Heart left ventricle (tissue), 16 donors: Measurements from ENCODE around the gene RFWD3. TPM values are rescaled to one million over a fixed set of nuclear protein-coding genes. Genes with fewer than 3 reads are reported as not detected.
"Not testable (repeated sequence)": the region's sequence is repeated elsewhere in the genome, so short reads cannot be mapped to it uniquely, and the experiment has no call there.

Source experiments
- ATAC-seq, 4 donors: fragments of 200-7000 bp; cut with Tn5 transposase; one replicate each; pipeline ENCODE4 v1.9.1; 2020 to 2022; ENCODE audit warnings: moderate library complexity in 4 of 4, mild to moderate bottlenecking in 3 of 4, moderate number of reproducible peaks in 1 of 4
- DNase-seq, 5 donors: peaks; one replicate each; pipeline ENCODE4 v3.0.0-alpha.2; 2020
- H3K27ac ChIP-seq, 12 donors: fragments of 200-600 bp; sonication (generic) in 4 of 12; one replicate each; pipeline versions ENCODE4 v1.5.0 to v1.8.0; 2016 to 2022; ENCODE audit warnings: mild to moderate bottlenecking in 2 of 12
- H3K27me3 ChIP-seq, 9 donors: fragments of 200-600 bp; sonication (generic) in 2 of 9; one replicate each; pipeline versions ENCODE4 v1.5.1 to v1.8.0; 2016 to 2022; ENCODE audit warnings: mild to moderate bottlenecking in 3 of 9
- H3K36me3 ChIP-seq, 9 donors: fragments of 200-600 bp; sonication (generic) in 2 of 9; one replicate each; pipeline versions ENCODE4 v1.5.0 to v1.8.0; 2018 to 2022; ENCODE audit warnings: mild to moderate bottlenecking in 2 of 9
- H3K4me1 ChIP-seq, 12 donors: fragments of 200-600 bp; sonication (generic) in 4 of 12; one replicate each; pipeline versions ENCODE4 v1.5.0 to v1.8.0; 2016 to 2022; ENCODE audit warnings: mild to moderate bottlenecking in 3 of 12
- H3K4me3 ChIP-seq, 12 donors: fragments of 200-600 bp; sonication (generic) in 4 of 12; one replicate each; pipeline versions ENCODE4 v1.5.0 to v1.8.0; 2017 to 2022; ENCODE audit warnings: mild to moderate bottlenecking in 9 of 12, moderate library complexity in 4 of 12
- H3K9me3 ChIP-seq, 12 donors: fragments of 200-600 bp; sonication (generic) in 4 of 12; one replicate each; pipeline versions ENCODE4 v1.5.0 to v1.8.0; 2016 to 2022; ENCODE audit warnings: mild to moderate bottlenecking in 1 of 12
- POLR2A ChIP-seq, 2 donors: fragments of 450-650 bp; IDR thresholded peaks; one replicate each; pipeline ENCODE4 v1.6.1; 2017; ENCODE audit warnings: antibody characterized with exemption in 2 of 2, mild to moderate bottlenecking in 2 of 2, moderate library complexity in 2 of 2
- WGBS, 4 donors: extraction: QIAGEN DNeasy Blood & Tissue Kit in 2 of 4; methylation state at CpG; one replicate each; pipeline versions ENCODE4 v1.1.5 to v1.1.7; 2013 to 2018; 5-methylcytosine and 5-hydroxymethylcytosine counted together
- intact Hi-C, 10 donors: fragments of 100-400 bp; cut with DNase I; formaldehyde crosslinking; loops; one replicate each; pipeline versions ENCODE4 v1.11.1 to v1.14.2; 2022
- polyA plus RNA-seq, 2 donors: library from polyadenylated mRNA; stranded (reverse); fragments of 200-250 nt; gene quantifications; one replicate each; pipeline ENCODE4 v1.2.3, GENCODE V29; 2013
- total RNA-seq, 9 donors: library from RNA; depleted of rRNA in 2 of 9; stranded (reverse); fragments of >200 nt in 2 of 9; fragmentation: NEBNext Ultra II Directional in 3 of 9; extraction: Animal tissue kit (Norgen Biotek cat#: 25700) in 3 of 9; gene quantifications; one replicate each; pipeline versions ENCODE4 v1.1.0 to v1.2.4, GENCODE V29; 2016 to 2023
- TF ChIP-seq, protein P1 (sequence below), 12 donors: fragments of 200-600 bp; sonication (generic) in 4 of 12; IDR thresholded peaks; one replicate each; pipeline versions ENCODE4 v1.5.0 to v1.8.0; 2018 to 2022; ENCODE audit warnings: antibody characterized with exemption in 12 of 12, mild to moderate bottlenecking in 5 of 12
- donor health status: ischemic (EF 13 %, LVEDD 7.1; RV severe dilation, severe dysfunction).
- donor health status: healthy with polysubstance abuse.
- donor health status: DM: no; HTN: yes; CAD: no.
- donor health status: DM: no; HTN: no; CAD: no.
- donor health status: ischemic (EF 25% LVEDD 6.9; RV normal size, moderate dysfunction).
- donor health status: ischemic (EF 25% LVEDD 5.7; RV mildly dilated, moderate dysfunction).
- donor health status: healthy.
- donor health status: DM: yes; HTN: yes; CAD: no.
- donor health status: ischemic (EF 35%, LVEDD 5.7; RV mildly dilated, moderate dysfunction).
- donor health status: nonischemic (EF 11% LVEDD 7.7; RV severe dilation, severe dysfunction).
- donor health status: DM: yes; HTN: yes; CAD: no.
- donor health status: PGD.
- donor health status: ischemic (EF 29% LVEDD 5.4; RV normal size, mild dysfunction).
- donor health status: nonischemic (EF 23%, LVEDD 6.1; RV moderate dilation, normal function).

RFWD3 gene
- total and polyA plus RNA-seq, 11 donors = 3.3 to 14.4 (median 5.1) TPM

GRCh38 chr16:74679983-74680382 lies 13.3 kb upstream of the RFWD3 start:
- H3K36me3 ChIP-seq = peaks cover 0 to 97% (median 42%) of the 10 kb centered on the region in 9 donors
- TF ChIP-seq POLR2A (IDR thresholded peaks at IDR 0.05) = no peak
- TF ChIP-seq, protein P1, sequence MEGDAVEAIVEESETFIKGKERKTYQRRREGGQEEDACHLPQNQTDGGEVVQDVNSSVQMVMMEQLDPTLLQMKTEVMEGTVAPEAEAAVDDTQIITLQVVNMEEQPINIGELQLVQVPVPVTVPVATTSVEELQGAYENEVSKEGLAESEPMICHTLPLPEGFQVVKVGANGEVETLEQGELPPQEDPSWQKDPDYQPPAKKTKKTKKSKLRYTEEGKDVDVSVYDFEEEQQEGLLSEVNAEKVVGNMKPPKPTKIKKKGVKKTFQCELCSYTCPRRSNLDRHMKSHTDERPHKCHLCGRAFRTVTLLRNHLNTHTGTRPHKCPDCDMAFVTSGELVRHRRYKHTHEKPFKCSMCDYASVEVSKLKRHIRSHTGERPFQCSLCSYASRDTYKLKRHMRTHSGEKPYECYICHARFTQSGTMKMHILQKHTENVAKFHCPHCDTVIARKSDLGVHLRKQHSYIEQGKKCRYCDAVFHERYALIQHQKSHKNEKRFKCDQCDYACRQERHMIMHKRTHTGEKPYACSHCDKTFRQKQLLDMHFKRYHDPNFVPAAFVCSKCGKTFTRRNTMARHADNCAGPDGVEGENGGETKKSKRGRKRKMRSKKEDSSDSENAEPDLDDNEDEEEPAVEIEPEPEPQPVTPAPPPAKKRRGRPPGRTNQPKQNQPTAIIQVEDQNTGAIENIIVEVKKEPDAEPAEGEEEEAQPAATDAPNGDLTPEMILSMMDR (IDR thresholded peaks at IDR 0.05) = no peak
- no peak overlapping the region for H3K27ac ChIP-seq
- no peaks in the 10 kb centered on the region for H3K9me3 ChIP-seq
- H3K4me3 ChIP-seq = no peak overlapping the region
- 35 to 65% (median 46%) methylated on average over 2 of the region's 2 CpGs for WGBS, 4 donors
- ATAC-seq (no peak), DNase-seq (no peak)
- no peaks in the 10 kb centered on the region for H3K27me3 ChIP-seq
- intact Hi-C loops = no loop called here
- H3K4me1 ChIP-seq = no peaks in the 10 kb centered on the region

GRCh38 chr16:74677868-74678267 lies 11.2 kb upstream of the RFWD3 start:
- intact Hi-C loops = no loop called here
- H3K9me3 ChIP-seq = no peaks in the 10 kb centered on the region
- 91 to 97% (median 94%) methylated on average over 4 of the region's 4 CpGs for WGBS, 4 donors
- DNase-seq (no peak), ATAC-seq (no peak)
- TF ChIP-seq, protein P1 (IDR thresholded peaks at IDR 0.05) = no peak
- no peak for TF ChIP-seq POLR2A (IDR thresholded peaks at IDR 0.05)
- H3K4me1 ChIP-seq = no peaks in the 10 kb centered on the region
- no peak overlapping the region for H3K27ac ChIP-seq
- H3K4me3 ChIP-seq = no peak overlapping the region
- H3K36me3 ChIP-seq = peaks cover 0 to 99% (median 53%) of the 10 kb centered on the region in 9 donors
- H3K27me3 ChIP-seq = no peaks in the 10 kb centered on the region

GRCh38 chr16:74673876-74674275 lies 7.2 kb upstream of the RFWD3 start:
- Histone ChIP-seq H3K9me3 (no peaks in the 10 kb centered on the region), H3K4me3 (no peak overlapping the region), H3K36me3 (peaks cover 0 to 76% (median 35%) of the 10 kb centered on the region in 9 donors), H3K27ac (no peak overlapping the region), H3K27me3 (no peaks in the 10 kb centered on the region), H3K4me1 (no peaks in the 10 kb centered on the region)
- TF ChIP-seq, protein P1 (IDR thresholded peaks at IDR 0.05) = no peak
- no peak for TF ChIP-seq POLR2A (IDR thresholded peaks at IDR 0.05)
- DNase-seq (no peak), ATAC-seq (no peak)
- intact Hi-C loops = no loop called here
- WGBS, 4 donors = 71 to 84% (median 74%) methylated on average over 3 of the region's 3 CpGs

DNA sequence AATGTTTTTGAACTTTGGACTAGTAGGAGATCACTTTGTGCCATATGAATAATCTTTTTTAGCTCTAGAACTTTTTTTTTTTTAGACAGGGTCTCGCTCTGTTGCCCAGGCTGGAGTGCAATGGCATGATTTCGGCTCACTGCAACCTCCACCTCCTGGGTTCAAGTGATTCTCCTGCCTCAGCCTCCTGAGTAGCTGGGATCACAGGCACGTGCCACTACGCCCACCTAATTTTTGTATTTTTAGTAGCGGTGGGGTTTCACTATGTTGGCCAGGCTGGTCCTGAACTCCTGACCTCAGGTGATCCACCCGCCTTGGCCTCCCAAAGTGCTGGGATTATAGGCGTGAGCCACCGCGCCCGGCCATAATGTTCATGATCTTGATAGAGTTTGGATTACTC lies 2.2 kb upstream of the RFWD3 start:
- Histone ChIP-seq H3K36me3 (peaks cover 0 to 38% (median 23%) of the 10 kb centered on the region in 9 donors), H3K4me1 (peaks cover 0 to 20% (median 8%) of the 10 kb centered on the region in 12 donors)
- H3K4me3 ChIP-seq, H3K27me3 ChIP-seq, intact Hi-C loops, H3K27ac ChIP-seq, ATAC-seq, H3K9me3 ChIP-seq, DNase-seq: not testable (repeated sequence)
- WGBS, 4 donors = 96 to 98% (median 97%) methylated on average over 10 of the region's 10 CpGs

DNA sequence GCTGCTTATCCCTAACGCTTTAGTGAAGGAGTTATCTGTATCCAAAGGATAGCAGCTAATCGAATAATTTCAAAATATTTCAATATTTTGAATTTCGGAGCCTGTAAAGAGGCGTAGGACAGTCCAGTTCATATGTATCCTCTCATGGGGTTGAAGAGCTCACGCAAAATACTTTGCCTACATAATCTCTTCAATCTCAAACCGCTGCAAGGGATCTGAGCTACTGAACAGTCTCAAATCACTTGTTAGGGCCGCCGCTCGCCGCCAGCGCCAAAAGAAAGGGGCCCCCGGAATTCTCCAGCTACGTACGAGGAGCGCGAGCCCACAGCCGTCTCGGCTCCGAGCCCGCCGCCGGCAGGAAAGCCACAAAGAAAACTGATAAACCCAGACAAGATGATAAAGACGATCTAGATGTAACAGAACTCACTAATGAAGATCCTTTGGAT lies 601 bp upstream of the RFWD3 start:
- intact Hi-C loops = loop anchor here in 1 of 10 donors (2.0 kb wide), 1 partner anchor 34 kb away; the partner anchor contains the start of gene MLKL
- peaks cover 0 to 20% (median 8%) of the 10 kb centered on the region in 12 donors for H3K4me1 ChIP-seq
- DNase-seq (peak in 3 of 5 donors; percentile 15 to 39 (median 28)), ATAC-seq (peak in 3 of 4 donors; percentile 13 to 20 (median 14))
- 0 to 12% (median 1%) methylated on average over 23 of the region's 23 CpGs for WGBS, 4 donors
- H3K36me3 ChIP-seq = peaks cover 0 to 38% (median 25%) of the 10 kb centered on the region in 9 donors
- H3K4me3 ChIP-seq = peak overlapping the region; percentile 53 to 99 (median 78)
- H3K9me3 ChIP-seq = no peaks in the 10 kb centered on the region
- TF ChIP-seq, protein P1 (IDR thresholded peaks at IDR 0.05) = no peak
- no peak for TF ChIP-seq POLR2A (IDR thresholded peaks at IDR 0.05)
- peak overlapping the region in 9 of 12 donors; percentile 24 to 78 (median 45) for H3K27ac ChIP-seq
- H3K27me3 ChIP-seq = no peaks in the 10 kb centered on the region
